Measurements from ENCODE around the gene ETNPPL. TPM values are rescaled to one million over a fixed set of nuclear protein-coding genes. Genes with fewer than 3 reads are reported as not detected.

ETNPPL gene
- total and polyA plus RNA-seq, 2 donors (not counting 3 experiments of a cell fraction or from before 2014, with no cell fraction given), result not detected

GRCh38 chr4:108810087-108810486 is 47.2 kb upstream of the ETNPPL start:
- H3K27me3 ChIP-seq (ENCODE audit: control insufficient read depth in 2 of 2, insufficient read depth in 2 of 2, low read length in 2 of 2), result no peaks in the 10 kb centered on the region
- DNase-seq (ENCODE audit: low read depth, low spot score) (no peak), FAIRE-seq (no peak)
- H3K27ac ChIP-seq (ENCODE audit: insufficient read depth, low read depth, low read length), result no peak overlapping the region
- BruUV-seq (replicated peaks), result no TSS peak
- intact Hi-C loops (cut with micrococcal nuclease), result no loop called here
- ChIA-PET CTCF (interaction anchor here (1.5 kb wide), 1 partner anchor 11 kb away, joined by 5 read pairs; no protein-coding TSS in a partner anchor), POLR2A (no interaction called here)
- H3K4me2 ChIP-seq (ENCODE audit: insufficient read depth, low read length), result no peak overlapping the region
- TF ChIP-seq MYC (IDR thresholded peaks at IDR 0.05; ENCODE audit: low read depth, low read length) (no peak), GATA2 (IDR thresholded peaks at IDR 0.05; ENCODE audit: insufficient read depth, insufficient read length, low read depth, low read length) (no peak), POLR2AphosphoS5 (IDR thresholded peaks at IDR 0.05; ENCODE audit: insufficient read depth, low read depth, low read length) (no peak), POLR2A (IDR thresholded peaks at IDR 0.05; ENCODE audit: low read depth, low read length) (no peak), CTCF (IDR thresholded peaks at IDR 0.05; ENCODE audit: extremely low read depth in 1 of 2, insufficient read depth in 1 of 2, low read depth in 1 of 2, low read length in 2 of 2) (no peak), EZH2 (IDR thresholded peaks at IDR 0.05; ENCODE audit: borderline replicate concordance, low read depth, low read length, severe bottlenecking) (no peak), FOS (IDR thresholded peaks at IDR 0.05; ENCODE audit: borderline replicate concordance, insufficient read depth, low read length) (no peak), MAX (IDR thresholded peaks at IDR 0.05; ENCODE audit: insufficient read depth, insufficient read length) (no peak), JUN (IDR thresholded peaks at IDR 0.05; ENCODE audit: borderline replicate concordance, insufficient read depth, insufficient read length, low read depth) (no peak)
- dilution Hi-C loops (cut with MboI; ENCODE audit: extremely low pct_ligation_motif_present, low sequenced_read_pairs), result no loop called here
- H3K9ac ChIP-seq (replicated peaks; ENCODE audit: extremely low read depth, insufficient read depth, low read length), result no peak overlapping the region
- H3K9me3 ChIP-seq (replicated peaks; ENCODE audit: control insufficient read depth, insufficient read depth, low read length), result no peaks in the 10 kb centered on the region
- H3K9me1 ChIP-seq (replicated peaks; ENCODE audit: control insufficient read depth, extremely low read depth, insufficient read depth, low read length), result no peaks in the 10 kb centered on the region
- no peaks in the 10 kb centered on the region for H3K36me3 ChIP-seq (ENCODE audit: control insufficient read depth in 2 of 2, extremely low read depth in 1 of 2, insufficient read depth in 2 of 2, low read length in 2 of 2)
- no peaks in the 10 kb centered on the region for H4K20me1 ChIP-seq (replicated peaks; ENCODE audit: control insufficient read depth, extremely low read depth, insufficient read depth, low read length)
- no peaks in the 10 kb centered on the region for H3K79me2 ChIP-seq (ENCODE audit: control insufficient read depth, insufficient read depth, low read length)
- no peak overlapping the region for H2AFZ ChIP-seq (ENCODE audit: low read depth, low read length)
- no peak overlapping the region for H3K4me3 ChIP-seq (replicated peaks in 1 of 3; ENCODE audit: insufficient read depth in 1 of 3, low read depth in 1 of 3, low read length in 3 of 3)
- no peaks in the 10 kb centered on the region for H3K4me1 ChIP-seq (ENCODE audit: control insufficient read depth, extremely low read depth, insufficient read depth, low read length)

All from endothelial cell of umbilical vein (primary cell).